H9 (cell line): ENCODE data around the gene AQP12A. TPM values are rescaled to one million over a fixed set of nuclear protein-coding genes. Genes with fewer than 3 reads are reported as not detected.

ENCODE experiments used
- DNase-seq: peaks from one replicate; pipeline ENCODE4 v3.0.0-alpha.2; 2017
- H2AFZ ChIP-seq: one replicate; pipeline ENCODE4 v1.6.1; 2013; ENCODE audit warnings: mild to moderate bottlenecking, low read length, control low read depth, moderate library complexity
- H2AK5ac ChIP-seq: 2 replicates; pipeline ENCODE4 v1.6.1; 2013; ENCODE audit warnings: low read length, control low read depth, mixed read lengths; ENCODE audit not compliant: insufficient read length
- H2BK120ac ChIP-seq: one replicate; pipeline ENCODE4 v1.6.1; 2013; ENCODE audit warnings: low read depth, mild to moderate bottlenecking, low read length, control low read depth, inconsistent platforms; ENCODE audit not compliant: poor library complexity, severe bottlenecking
- H2BK12ac ChIP-seq: 2 replicates; pipeline ENCODE4 v1.6.1; 2013; ENCODE audit warnings: low read length, control low read depth, mixed read lengths, low read depth; ENCODE audit not compliant: insufficient read length
- H2BK15ac ChIP-seq: 2 replicates; pipeline ENCODE4 v1.6.1; 2013; ENCODE audit warnings: low read depth, low read length, control low read depth
- H2BK20ac ChIP-seq: one replicate; pipeline ENCODE4 v1.6.1; 2013; ENCODE audit warnings: low read depth, mild to moderate bottlenecking, low read length, control low read depth, inconsistent platforms; ENCODE audit not compliant: poor library complexity, severe bottlenecking
- H2BK5ac ChIP-seq: 2 replicates; pipeline ENCODE4 v1.6.1; 2013; ENCODE audit warnings: low read length, control low read depth, mixed read lengths; ENCODE audit not compliant: insufficient read length
- H3K14ac ChIP-seq: 2 replicates; pipeline ENCODE4 v1.6.1; 2013; ENCODE audit warnings: low read length, control low read depth; ENCODE audit not compliant: insufficient read depth
- H3K18ac ChIP-seq: 2 replicates; pipeline ENCODE4 v1.6.1; 2013; ENCODE audit warnings: low read depth, mild to moderate bottlenecking, mixed read lengths, low read length, control low read depth; ENCODE audit not compliant: insufficient read length
- H3K23ac ChIP-seq: 2 replicates; pipeline ENCODE4 v1.6.1; 2013; ENCODE audit warnings: low read length, control low read depth, mixed read lengths, low read depth; ENCODE audit not compliant: insufficient read length
- H3K23me2 ChIP-seq: 2 replicates; pipeline ENCODE4 v1.6.1; 2013; ENCODE audit warnings: low read depth, mild to moderate bottlenecking, mixed read lengths, low read length, control low read depth; ENCODE audit not compliant: insufficient read length, poor library complexity, severe bottlenecking
- H3K27ac ChIP-seq: 2 replicates; pipeline ENCODE4 v1.5.1; 2013; ENCODE audit warnings: low read length, control low read depth, mixed read lengths, low read depth; ENCODE audit not compliant: insufficient read length
- H3K27me3 ChIP-seq: 2 replicates; pipeline ENCODE4 v1.6.1; 2013; ENCODE audit warnings: low read length, control low read depth, inconsistent platforms; ENCODE audit not compliant: insufficient read depth
- H3K4ac ChIP-seq: 2 replicates; pipeline ENCODE4 v1.6.1; 2013; ENCODE audit warnings: low read depth, mild to moderate bottlenecking, control low read depth, inconsistent platforms, low read length, moderate library complexity
- H3K4me1 ChIP-seq: 2 replicates; pipeline ENCODE4 v1.6.1; 2013; ENCODE audit warnings: low read length, control low read depth, inconsistent platforms; ENCODE audit not compliant: insufficient read depth
- H3K4me2 ChIP-seq: 2 replicates; pipeline ENCODE4 v1.6.1; 2013; ENCODE audit warnings: low read length, control low read depth, mixed read lengths; ENCODE audit not compliant: insufficient read length, insufficient read depth
- H3K56ac ChIP-seq: 2 replicates; pipeline ENCODE4 v1.6.1; 2013; ENCODE audit warnings: low read depth, mild to moderate bottlenecking, mixed read lengths, low read length, control low read depth; ENCODE audit not compliant: insufficient read length
- H3K79me1 ChIP-seq: 2 replicates; pipeline ENCODE4 v1.6.1; 2013; ENCODE audit warnings: low read depth, mild to moderate bottlenecking, moderate library complexity, low read length, control low read depth, inconsistent platforms; ENCODE audit not compliant: insufficient read depth, poor library complexity, severe bottlenecking
- H3K79me2 ChIP-seq: 2 replicates; pipeline ENCODE4 v1.6.1; 2013; ENCODE audit warnings: low read length, control low read depth, inconsistent platforms; ENCODE audit not compliant: insufficient read depth
- H3K9ac ChIP-seq: 2 replicates; pipeline ENCODE4 v1.6.1; 2013; ENCODE audit warnings: low read length, control low read depth, mixed read lengths; ENCODE audit not compliant: insufficient read length; ENCODE audit errors: extremely low read depth
- H3K9me3 ChIP-seq: one replicate; pipeline ENCODE4 v1.6.1; 2013; ENCODE audit warnings: low read depth, low read length, inconsistent platforms; ENCODE audit not compliant: control insufficient read depth
- H3T11ph ChIP-seq: one replicate; pipeline ENCODE4 v1.6.1; 2013; ENCODE audit warnings: mild to moderate bottlenecking, low read length, control low read depth, inconsistent platforms
- H4K20me1 ChIP-seq: one replicate; pipeline ENCODE4 v1.6.1; 2013; ENCODE audit not compliant: control insufficient read depth, insufficient read length, insufficient read depth
- H4K5ac ChIP-seq: 2 replicates; pipeline ENCODE4 v1.6.1; 2013; ENCODE audit warnings: low read depth, mild to moderate bottlenecking, mixed read lengths, low read length, control low read depth; ENCODE audit not compliant: insufficient read length
- H4K8ac ChIP-seq: replicated peaks from 2 replicates; pipeline ENCODE4 v1.6.1; 2013; ENCODE audit warnings: low read length, control low read depth, mixed read lengths, low read depth; ENCODE audit not compliant: insufficient read length
- H4K91ac ChIP-seq: 2 replicates; pipeline ENCODE4 v1.6.1; 2013; ENCODE audit warnings: low read depth, mild to moderate bottlenecking, moderate library complexity, mixed read lengths, low read length, control low read depth; ENCODE audit not compliant: insufficient read length
- H3K27ac Mint-ChIP-seq, 3 experiments: 2 replicates in 2 of 3; 3 replicates in 1 of 3; pipeline ENCODE4 v1.8.0; 2020 to 2021; ENCODE audit warnings: mixed read lengths in 3 of 3, mild to moderate bottlenecking in 1 of 3, moderate library complexity in 1 of 3
- H3K27me3 Mint-ChIP-seq: 2 replicates; pipeline ENCODE4 v1.8.0; 2021; ENCODE audit warnings: low read depth, mild to moderate bottlenecking, moderate library complexity, mixed read lengths
- H3K36me3 Mint-ChIP-seq, 3 experiments: 2 replicates in 2 of 3; 3 replicates in 1 of 3; pipeline ENCODE4 v1.8.0; 2020 to 2021; ENCODE audit warnings: low read depth in 3 of 3, mixed read lengths in 3 of 3; ENCODE audit not compliant: insufficient read depth in 1 of 3
- H3K4me1 Mint-ChIP-seq, 2 experiments: 2 replicates each; pipeline ENCODE4 v1.8.0; 2020; ENCODE audit warnings: mixed read lengths in 2 of 2
- H3K4me3 Mint-ChIP-seq, 2 experiments: 2 replicates in 1 of 2; 3 replicates in 1 of 2; pipeline ENCODE4 v1.8.0; 2020 to 2021; ENCODE audit warnings: mild to moderate bottlenecking in 2 of 2, mixed read lengths in 2 of 2, moderate library complexity in 1 of 2
- H3K9me3 Mint-ChIP-seq, 2 experiments: 2 replicates in 1 of 2; 3 replicates in 1 of 2; pipeline ENCODE4 v1.8.0; 2020; ENCODE audit warnings: mild to moderate bottlenecking in 2 of 2, mixed read lengths in 2 of 2, moderate library complexity in 1 of 2
- CTCF ChIP-seq: fragments of 200-600 bp; sonication (generic); conservative IDR thresholded peaks from 3 replicates; pipeline ENCODE4 v1.8.0; 2021; ENCODE audit warnings: antibody characterized with exemption, mild to moderate bottlenecking
- WGBS: extraction: QIAGEN DNeasy Blood & Tissue Kit; methylation state at CpG from one replicate; pipeline ENCODE4 v1.1.7; 2013; ENCODE audit warnings: missing lambda C conversion rate, low lambda C conversion rate, mixed read lengths; ENCODE audit not compliant: insufficient read length; ENCODE audit errors: extremely low coverage; 5-methylcytosine and 5-hydroxymethylcytosine counted together
- total RNA-seq: library from RNA; stranded (reverse); gene quantifications from 2 replicates; pipeline ENCODE4 v1.2.1, GENCODE V29; 2021

The AQP12A gene
- total RNA-seq, 1 experiment from 2014 or later, result not detected

DNA sequence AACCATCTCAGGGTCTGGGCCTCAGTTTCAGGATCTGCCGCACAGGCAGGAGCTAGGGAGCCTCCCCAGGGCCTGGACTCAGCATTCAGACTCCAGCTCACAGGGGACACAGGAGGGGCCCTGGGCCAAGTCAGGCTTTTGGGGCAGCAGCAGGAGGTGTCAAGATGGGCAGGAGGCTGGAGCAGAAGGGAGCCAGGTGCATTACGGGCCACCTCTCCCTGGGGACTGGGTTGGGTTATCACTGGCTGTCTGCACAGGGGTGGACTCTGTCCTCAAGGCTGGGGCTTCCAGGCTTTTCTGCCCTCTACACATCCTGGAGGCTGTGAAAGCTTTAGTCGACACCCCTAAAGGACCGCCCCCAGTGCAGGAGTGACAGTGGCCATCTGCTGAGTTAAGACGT lies 20.0 kb downstream of the AQP12A start:
- H2BK120ac ChIP-seq, result no peak overlapping the region
- H3K23me2 ChIP-seq, result no peaks in the 10 kb centered on the region
- peaks cover 4% of the 10 kb centered on the region for H4K20me1 ChIP-seq
- Mint-ChIP-seq H3K9me3 (no peaks in the 10 kb centered on the region; a peak in 2 of 5 replicates), H3K4me1 (peaks cover 0 to 10% of the 10 kb centered on the region in 2 experiments; a peak in 3 of 4 replicates), H3K27ac (no peak overlapping the region), H3K27me3 (peaks cover 4% of the 10 kb centered on the region), H3K4me3 (no peak overlapping the region), H3K36me3 (peaks cover 6 to 10% (median 6%) of the 10 kb centered on the region in 3 experiments; a peak in 6 of 7 replicates)
- no peak overlapping the region for H3K4me2 ChIP-seq
- H2BK20ac ChIP-seq, result no peak overlapping the region
- no peak overlapping the region for H3K23ac ChIP-seq
- no peak overlapping the region for H2BK15ac ChIP-seq
- H3K4me1 ChIP-seq, result no peaks in the 10 kb centered on the region
- H3K79me1 ChIP-seq, result no peaks in the 10 kb centered on the region
- H3K27me3 ChIP-seq, result no peaks in the 10 kb centered on the region
- H3K14ac ChIP-seq, result no peak overlapping the region
- DNase-seq, result no peak
- no peak overlapping the region for H3K4ac ChIP-seq
- no peak for TF ChIP-seq CTCF
- no CpG with 5 or more reads among the region's 5 CpGs for WGBS
- H2BK12ac ChIP-seq, result no peak overlapping the region
- H3K9me3 ChIP-seq, result no peaks in the 10 kb centered on the region
- H2AFZ ChIP-seq, result no peak overlapping the region
- H4K5ac ChIP-seq, result no peak overlapping the region
- no peak overlapping the region for H3K27ac ChIP-seq
- H4K91ac ChIP-seq, result no peak overlapping the region
- no peaks in the 10 kb centered on the region for H3K79me2 ChIP-seq
- no peak overlapping the region for H3K56ac ChIP-seq
- no peak overlapping the region for H4K8ac ChIP-seq
- H2AK5ac ChIP-seq, result no peak overlapping the region
- H3T11ph ChIP-seq, result no peak overlapping the region
- H3K18ac ChIP-seq, result no peak overlapping the region
- no peak overlapping the region for H2BK5ac ChIP-seq
- H3K9ac ChIP-seq, result no peak overlapping the region
